SK-N-SH (cell line): ENCODE data around the gene LMTK2. TPM values are rescaled to one million over a fixed set of nuclear protein-coding genes. Genes with fewer than 3 reads are reported as not detected.

Experiments used
- CTCF ChIA-PET: fragments of 300-600, 350-600 bp; formaldehyde crosslinking; extraction: SDS; loops from one replicate; lab custom pipeline; 2021; lab: Yijun Ruan, JAX
- POLR2A ChIA-PET: fragments of 350-600 bp; sonication (Branson Sonifier 250); formaldehyde crosslinking; extraction: SDS; loops from one replicate; lab custom pipeline; 2020; ENCODE audit warnings: antibody characterized with exemption, inconsistent platforms; lab: Yijun Ruan, JAX
- DNase-seq: peaks from one replicate; pipeline ENCODE4 v3.0.0; 2012
- H2AFZ ChIP-seq: fragments of 200-600 bp; sonication (generic); 2 replicates; pipeline ENCODE4 v1.8.1; 2016; ENCODE audit warnings: antibody characterized with exemption, mild to moderate bottlenecking, low read depth
- H3F3A ChIP-seq: fragments of 200-600 bp; sonication (generic); replicated peaks from 2 replicates; pipeline ENCODE3; 2016; ENCODE audit warnings: antibody characterized with exemption, mild to moderate bottlenecking; ENCODE audit not compliant: insufficient read depth
- H3K27ac ChIP-seq, 2 experiments: fragments of 200-500 bp in 1 of 2; fragments of 200-600 bp in 1 of 2; sonication (Bioruptor generic) in 1 of 2; sonication (generic), shearing (Covaris generic) in 1 of 2; 2 replicates each; pipeline versions ENCODE4 v1.5.1 to v1.6.1; 2014 to 2016; ENCODE audit warnings: low read depth in 2 of 2, inconsistent platforms in 1 of 2, low read length in 1 of 2, mild to moderate bottlenecking in 1 of 2, mixed read lengths in 1 of 2
- H3K27me3 ChIP-seq: fragments of 200-600 bp; sonication (generic), shearing (Covaris generic); 2 replicates; pipeline ENCODE4 v1.6.1; 2016; ENCODE audit warnings: mixed run types; ENCODE audit not compliant: insufficient read depth
- H3K36me3 ChIP-seq, 2 experiments: fragments of 200-500 bp in 1 of 2; fragments of 200-600 bp in 1 of 2; sonication (Bioruptor generic) in 1 of 2; sonication (generic) in 1 of 2; replicated peaks in 1 of 2; 2 replicates each; pipeline versions ENCODE3 to v1.5.1; 2014 to 2016; ENCODE audit warnings: low read length in 1 of 2, mild to moderate bottlenecking in 1 of 2; ENCODE audit not compliant: insufficient read depth in 2 of 2, control insufficient read depth in 1 of 2
- H3K4me1 ChIP-seq, 2 experiments: fragments of 200-500 bp in 1 of 2; fragments of 200-600 bp in 1 of 2; sonication (Bioruptor generic) in 1 of 2; sonication (generic), shearing (Covaris generic) in 1 of 2; 2 replicates each; pipeline versions ENCODE4 v1.5.1 to v1.6.1; 2014 to 2016; ENCODE audit warnings: low read depth in 1 of 2, low read length in 1 of 2, mixed run types in 1 of 2; ENCODE audit not compliant: insufficient read depth in 2 of 2, control insufficient read depth in 1 of 2
- H3K4me2 ChIP-seq: fragments of 200-600 bp; sonication (generic), shearing (Covaris generic); 2 replicates; pipeline ENCODE4 v1.6.1; 2017; ENCODE audit warnings: mixed run types
- H3K4me3 ChIP-seq, 2 experiments: fragments of 200-500 bp in 1 of 2; fragments of 200-600 bp in 1 of 2; sonication (Bioruptor generic) in 1 of 2; sonication (generic), shearing (Covaris generic) in 1 of 2; 2 replicates each; pipeline versions ENCODE4 v1.5.1 to v1.8.1; 2014 to 2016; ENCODE audit warnings: low read depth in 2 of 2, inconsistent platforms in 1 of 2, low read length in 1 of 2, mild to moderate bottlenecking in 1 of 2, mixed read lengths in 1 of 2, moderate library complexity in 1 of 2
- H3K79me2 ChIP-seq: fragments of 200-600 bp; sonication (generic); 2 replicates; pipeline ENCODE4 v1.8.1; 2017; ENCODE audit warnings: mild to moderate bottlenecking; ENCODE audit not compliant: insufficient read depth
- H3K9ac ChIP-seq: fragments of 200-600 bp; sonication (generic); 2 replicates; pipeline ENCODE4 v1.6.1; 2017; ENCODE audit warnings: mixed run types
- H3K9me2 ChIP-seq: fragments of 200-600 bp; sonication (generic); 2 replicates; pipeline ENCODE4 v1.6.1; 2017; ENCODE audit warnings: mixed run types
- H3K9me3 ChIP-seq: fragments of 200-600 bp; sonication (generic); 2 replicates; pipeline ENCODE4 v1.6.1; 2017; ENCODE audit warnings: mixed run types, mild to moderate bottlenecking, moderate library complexity
- H4K20me1 ChIP-seq: fragments of 200-600 bp; sonication (generic); 2 replicates; pipeline ENCODE4 v1.6.1; 2017; ENCODE audit warnings: mild to moderate bottlenecking, mixed run types; ENCODE audit not compliant: insufficient read depth
- EP300 ChIP-seq, 2 experiments: IDR thresholded peaks; 2 replicates each; pipeline versions ENCODE4 v1.4.0 to v1.6.1; 2012; ENCODE audit warnings: borderline replicate concordance in 1 of 2, low read depth in 1 of 2, low read length in 1 of 2
- EZH2phosphoT487 ChIP-seq: fragments of 200-600 bp; sonication (generic); IDR thresholded peaks from 2 replicates; pipeline ENCODE4 v1.6.1; 2017; ENCODE audit warnings: low read depth, mixed run types, mild to moderate bottlenecking, antibody characterized with exemption, moderate library complexity, borderline replicate concordance
- GATA2 ChIP-seq: sonication (generic); formaldehyde crosslinking; IDR thresholded peaks from 2 replicates; pipeline ENCODE4 v1.5.0; 2020; ENCODE audit warnings: mild to moderate bottlenecking, missing genetic modification reagents
- MEF2A ChIP-seq: IDR thresholded peaks from 2 replicates; pipeline ENCODE4 v1.4.0; 2012; ENCODE audit warnings: low read depth, borderline replicate concordance
- MXI1 ChIP-seq: IDR thresholded peaks from 2 replicates; pipeline ENCODE4 v1.6.1; 2012; ENCODE audit warnings: mild to moderate bottlenecking, low read depth, low read length, improper control_type of control experiment
- NRF1 ChIP-seq: IDR thresholded peaks from 2 replicates; pipeline ENCODE4 v1.6.1; 2012; ENCODE audit warnings: low read depth, mild to moderate bottlenecking, low read length
- RAD21 ChIP-seq: IDR thresholded peaks from 2 replicates; pipeline ENCODE4 v1.6.1; 2012; ENCODE audit warnings: mild to moderate bottlenecking, low read length
- RCOR1 ChIP-seq: fragments of 150-350 bp; IDR thresholded peaks from 2 replicates; pipeline ENCODE4 v1.6.1; 2017; ENCODE audit warnings: antibody characterized with exemption, low read length
- RFX5 ChIP-seq: IDR thresholded peaks from 2 replicates; pipeline ENCODE4 v1.6.1; 2012; ENCODE audit warnings: mild to moderate bottlenecking, improper control_type of control experiment, low read length
- RXRA ChIP-seq: IDR thresholded peaks from 2 replicates; pipeline ENCODE4 v1.4.0; 2012; ENCODE audit warnings: low read depth, mild to moderate bottlenecking, borderline replicate concordance
- TCF12 ChIP-seq: IDR thresholded peaks from 2 replicates; pipeline ENCODE4 v1.4.0; 2012
- YY1 ChIP-seq: IDR thresholded peaks from 2 replicates; pipeline ENCODE4 v1.4.0; 2012; ENCODE audit warnings: low read depth, mild to moderate bottlenecking
- WGBS: methylation state at CpG from one replicate; pipeline ENCODE4 v1.1.6; 2017; ENCODE audit warnings: low lambda C conversion rate; 5-methylcytosine and 5-hydroxymethylcytosine counted together
- polyA plus RNA-seq, 3 experiments: library from polyadenylated mRNA; depleted of rRNA; stranded (reverse); fragments of >200 nt; gene quantifications; 2 replicates each; pipeline ENCODE4 v1.2.3, GENCODE V29; 2012
- TF ChIP-seq, protein P1 (sequence below): IDR thresholded peaks from 2 replicates; pipeline ENCODE4 v1.4.0; 2012; ENCODE audit warnings: low read depth, borderline replicate concordance
- TF ChIP-seq, protein P2 (sequence below): fragments of 200-600 bp; sonication (generic); IDR thresholded peaks from 2 replicates; pipeline ENCODE4 v1.6.1; 2017; ENCODE audit warnings: antibody characterized with exemption, mild to moderate bottlenecking, moderate library complexity
- TF ChIP-seq, protein P3 (sequence below): fragments of 150-350 bp; IDR thresholded peaks from 2 replicates; pipeline ENCODE4 v1.6.1; 2016; ENCODE audit warnings: mild to moderate bottlenecking, low read depth, low read length
- TF ChIP-seq, protein P4 (sequence below): IDR thresholded peaks from 2 replicates; pipeline ENCODE4; 2012
- TF ChIP-seq, protein P5 (sequence below): fragments of 150-350 bp; IDR thresholded peaks from 2 replicates; pipeline ENCODE4 v1.6.1; 2017; ENCODE audit warnings: antibody characterized with exemption, low read length, low read depth, borderline replicate concordance

Gene LMTK2
- polyA plus RNA-seq, 1 of the 3 experiments (the other 2 are of a cell fraction): 9.0 TPM

DNA sequence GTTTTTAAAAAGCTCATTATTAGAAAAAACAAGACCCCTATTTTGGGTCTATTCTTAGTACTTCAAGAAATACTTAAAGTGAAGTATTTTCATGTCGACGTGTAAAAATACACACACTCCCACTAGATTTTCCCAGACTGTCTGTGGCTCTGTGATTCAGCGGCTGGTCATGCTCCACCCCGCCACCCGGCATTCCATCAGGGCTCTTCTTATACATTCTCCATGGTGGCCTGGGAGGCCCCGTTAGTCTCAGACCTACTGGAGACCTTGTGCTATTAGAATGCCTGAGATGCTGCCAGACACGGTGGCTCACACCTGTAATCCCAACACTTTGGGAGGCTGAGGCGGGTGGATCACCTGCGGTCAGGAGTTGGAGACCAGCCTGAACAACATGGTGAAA, 132.3 kb downstream of the LMTK2 start:
- Histone ChIP-seq H3K9me3 (no peaks in the 10 kb centered on the region), H3F3A (no peaks in the 10 kb centered on the region), H3K4me1 (no peaks in the 10 kb centered on the region), H3K4me2 (no peak overlapping the region), H3K27me3 (no peaks in the 10 kb centered on the region), H4K20me1 (no peaks in the 10 kb centered on the region), H3K9me2 (no peaks in the 10 kb centered on the region), H3K79me2 (no peaks in the 10 kb centered on the region), H3K27ac (no peak overlapping the region), H3K9ac (no peak overlapping the region), H3K36me3 (peaks cover 8 to 10% of the 10 kb centered on the region in 2 experiments), H3K4me3 (no peak overlapping the region), H2AFZ (no peak overlapping the region)
- DNase-seq: no peak
- 95% methylated on average over 9 of the region's 9 CpGs for WGBS
- no peak for TF ChIP-seq RAD21
- TF ChIP-seq, protein P1, sequence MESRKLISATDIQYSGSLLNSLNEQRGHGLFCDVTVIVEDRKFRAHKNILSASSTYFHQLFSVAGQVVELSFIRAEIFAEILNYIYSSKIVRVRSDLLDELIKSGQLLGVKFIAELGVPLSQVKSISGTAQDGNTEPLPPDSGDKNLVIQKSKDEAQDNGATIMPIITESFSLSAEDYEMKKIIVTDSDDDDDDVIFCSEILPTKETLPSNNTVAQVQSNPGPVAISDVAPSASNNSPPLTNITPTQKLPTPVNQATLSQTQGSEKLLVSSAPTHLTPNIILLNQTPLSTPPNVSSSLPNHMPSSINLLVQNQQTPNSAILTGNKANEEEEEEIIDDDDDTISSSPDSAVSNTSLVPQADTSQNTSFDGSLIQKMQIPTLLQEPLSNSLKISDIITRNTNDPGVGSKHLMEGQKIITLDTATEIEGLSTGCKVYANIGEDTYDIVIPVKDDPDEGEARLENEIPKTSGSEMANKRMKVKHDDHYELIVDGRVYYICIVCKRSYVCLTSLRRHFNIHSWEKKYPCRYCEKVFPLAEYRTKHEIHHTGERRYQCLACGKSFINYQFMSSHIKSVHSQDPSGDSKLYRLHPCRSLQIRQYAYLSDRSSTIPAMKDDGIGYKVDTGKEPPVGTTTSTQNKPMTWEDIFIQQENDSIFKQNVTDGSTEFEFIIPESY: no peak
- TF ChIP-seq, protein P2, sequence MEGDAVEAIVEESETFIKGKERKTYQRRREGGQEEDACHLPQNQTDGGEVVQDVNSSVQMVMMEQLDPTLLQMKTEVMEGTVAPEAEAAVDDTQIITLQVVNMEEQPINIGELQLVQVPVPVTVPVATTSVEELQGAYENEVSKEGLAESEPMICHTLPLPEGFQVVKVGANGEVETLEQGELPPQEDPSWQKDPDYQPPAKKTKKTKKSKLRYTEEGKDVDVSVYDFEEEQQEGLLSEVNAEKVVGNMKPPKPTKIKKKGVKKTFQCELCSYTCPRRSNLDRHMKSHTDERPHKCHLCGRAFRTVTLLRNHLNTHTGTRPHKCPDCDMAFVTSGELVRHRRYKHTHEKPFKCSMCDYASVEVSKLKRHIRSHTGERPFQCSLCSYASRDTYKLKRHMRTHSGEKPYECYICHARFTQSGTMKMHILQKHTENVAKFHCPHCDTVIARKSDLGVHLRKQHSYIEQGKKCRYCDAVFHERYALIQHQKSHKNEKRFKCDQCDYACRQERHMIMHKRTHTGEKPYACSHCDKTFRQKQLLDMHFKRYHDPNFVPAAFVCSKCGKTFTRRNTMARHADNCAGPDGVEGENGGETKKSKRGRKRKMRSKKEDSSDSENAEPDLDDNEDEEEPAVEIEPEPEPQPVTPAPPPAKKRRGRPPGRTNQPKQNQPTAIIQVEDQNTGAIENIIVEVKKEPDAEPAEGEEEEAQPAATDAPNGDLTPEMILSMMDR: no peak
- TF ChIP-seq RFX5: no peak
- TF ChIP-seq GATA2 (CRISPR knock-in tag): no peak
- TF ChIP-seq, protein P3, sequence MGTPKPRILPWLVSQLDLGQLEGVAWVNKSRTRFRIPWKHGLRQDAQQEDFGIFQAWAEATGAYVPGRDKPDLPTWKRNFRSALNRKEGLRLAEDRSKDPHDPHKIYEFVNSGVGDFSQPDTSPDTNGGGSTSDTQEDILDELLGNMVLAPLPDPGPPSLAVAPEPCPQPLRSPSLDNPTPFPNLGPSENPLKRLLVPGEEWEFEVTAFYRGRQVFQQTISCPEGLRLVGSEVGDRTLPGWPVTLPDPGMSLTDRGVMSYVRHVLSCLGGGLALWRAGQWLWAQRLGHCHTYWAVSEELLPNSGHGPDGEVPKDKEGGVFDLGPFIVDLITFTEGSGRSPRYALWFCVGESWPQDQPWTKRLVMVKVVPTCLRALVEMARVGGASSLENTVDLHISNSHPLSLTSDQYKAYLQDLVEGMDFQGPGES: no peak
- TF ChIP-seq TCF12: no peak
- TF ChIP-seq, protein P4, sequence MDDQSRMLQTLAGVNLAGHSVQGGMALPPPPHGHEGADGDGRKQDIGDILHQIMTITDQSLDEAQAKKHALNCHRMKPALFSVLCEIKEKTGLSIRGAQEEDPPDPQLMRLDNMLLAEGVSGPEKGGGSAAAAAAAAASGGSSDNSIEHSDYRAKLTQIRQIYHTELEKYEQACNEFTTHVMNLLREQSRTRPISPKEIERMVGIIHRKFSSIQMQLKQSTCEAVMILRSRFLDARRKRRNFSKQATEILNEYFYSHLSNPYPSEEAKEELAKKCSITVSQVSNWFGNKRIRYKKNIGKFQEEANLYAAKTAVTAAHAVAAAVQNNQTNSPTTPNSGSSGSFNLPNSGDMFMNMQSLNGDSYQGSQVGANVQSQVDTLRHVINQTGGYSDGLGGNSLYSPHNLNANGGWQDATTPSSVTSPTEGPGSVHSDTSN: no peak
- TF ChIP-seq EZH2phosphoT487: no peak
- TF ChIP-seq, protein P5, sequence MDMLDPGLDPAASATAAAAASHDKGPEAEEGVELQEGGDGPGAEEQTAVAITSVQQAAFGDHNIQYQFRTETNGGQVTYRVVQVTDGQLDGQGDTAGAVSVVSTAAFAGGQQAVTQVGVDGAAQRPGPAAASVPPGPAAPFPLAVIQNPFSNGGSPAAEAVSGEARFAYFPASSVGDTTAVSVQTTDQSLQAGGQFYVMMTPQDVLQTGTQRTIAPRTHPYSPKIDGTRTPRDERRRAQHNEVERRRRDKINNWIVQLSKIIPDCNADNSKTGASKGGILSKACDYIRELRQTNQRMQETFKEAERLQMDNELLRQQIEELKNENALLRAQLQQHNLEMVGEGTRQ: no peak
- TF ChIP-seq NRF1: no peak
- TF ChIP-seq RXRA: no peak
- no peak for TF ChIP-seq EP300 (IDR thresholded peaks at IDR 0.05; ENCODE audit: borderline replicate concordance in 1 of 2, low read depth in 1 of 2, low read length in 1 of 2)
- no peak for TF ChIP-seq RCOR1
- TF ChIP-seq MXI1: no peak
- no peak for TF ChIP-seq YY1
- no peak for TF ChIP-seq MEF2A
- ChIA-PET POLR2A (no interaction called here), CTCF (no interaction called here)
